ENCODE results near the gene RHBDD1.
A peak's percentile ranks its signal among the peaks of the same experiment; 100 is the strongest.

Gene RHBDD1

GRCh38 chr2:227013330-227013729 is 177.5 kb downstream of the RHBDD1 start:
- TF ChIP-seq Cebpa-rat (IDR thresholded peaks at IDR 0.05), result no peak
- peaks cover 0 to 18% (median 13%) of the 10 kb centered on the region in 10 experiments; a peak in 14 of 20 replicates for H3K4me1 ChIP-seq
- H3K9me3 ChIP-seq (replicated peaks in 1 of 11), result no peaks in the 10 kb centered on the region
- H3K9ac ChIP-seq, result no peak overlapping the region
- H3K27ac ChIP-seq, result no peak overlapping the region
- H3K27me3 ChIP-seq, result no peaks in the 10 kb centered on the region
- H3K4me2 ChIP-seq, result peak overlapping the region in 9 of 11 experiments; percentile 12 to 58 (median 42); a peak in 15 of 22 replicates
- H3K36me3 ChIP-seq, result no peaks in the 10 kb centered on the region
- H3K4me3 ChIP-seq, result no peak overlapping the region
- H4K20me1 ChIP-seq, result no peaks in the 10 kb centered on the region

- H3K27ac ChIP-seq, result no peak overlapping the region
- no peak overlapping the region for H3K9ac ChIP-seq
- no peaks in the 10 kb centered on the region for H3K27me3 ChIP-seq
- H3K9me3 ChIP-seq (replicated peaks in 1 of 11), result no peaks in the 10 kb centered on the region
- H4K20me1 ChIP-seq, result no peaks in the 10 kb centered on the region
- TF ChIP-seq Cebpa-rat (IDR thresholded peaks at IDR 0.05), result no peak
- no peak overlapping the region for H3K4me3 ChIP-seq
- peaks cover 0 to 18% (median 13%) of the 10 kb centered on the region in 10 experiments; a peak in 14 of 20 replicates for H3K4me1 ChIP-seq
- H3K4me2 ChIP-seq, result peak overlapping the region in 9 of 11 experiments; percentile 12 to 58 (median 42); a peak in 13 of 22 replicates
- no peaks in the 10 kb centered on the region for H3K36me3 ChIP-seq
Observed at GRCh38 chr2:227013881-227014280, 178.0 kb downstream of the RHBDD1 start.

DNA sequence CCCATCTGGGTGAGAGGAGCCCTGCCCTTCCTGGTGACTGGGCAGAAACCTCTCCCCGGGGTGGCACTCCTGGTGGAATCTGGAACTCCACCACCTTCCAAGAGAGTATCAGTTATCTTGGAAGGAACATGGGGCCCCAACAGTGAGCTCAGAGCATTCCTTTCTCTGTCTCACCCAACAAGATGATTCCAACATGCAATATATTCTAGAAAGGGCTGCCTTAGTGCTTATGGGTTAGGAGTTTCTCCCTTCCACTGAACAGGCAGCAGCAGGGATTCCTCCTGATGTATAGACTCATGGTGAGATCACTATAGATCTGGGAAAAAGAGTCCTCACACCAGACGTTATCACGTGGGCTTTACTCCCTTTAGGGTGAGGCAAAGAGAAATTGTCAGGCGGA is 181.0 kb downstream of the RHBDD1 start:
- Histone ChIP-seq H4K20me1 (no peaks in the 10 kb centered on the region), H3K27ac (no peak overlapping the region), H3K27me3 (no peaks in the 10 kb centered on the region), H3K4me3 (no peak overlapping the region), H3K9ac (no peak overlapping the region), H3K4me2 (no peak overlapping the region), H3K4me1 (peaks cover 5 to 18% (median 15%) of the 10 kb centered on the region in 10 experiments; a peak in 15 of 20 replicates), H3K36me3 (no peaks in the 10 kb centered on the region), H3K9me3 (replicated peaks in 1 of 11) (no peaks in the 10 kb centered on the region)
- no peak for TF ChIP-seq Cebpa-rat (IDR thresholded peaks at IDR 0.05)

- no peak overlapping the region for H3K27ac ChIP-seq
- no peaks in the 10 kb centered on the region for H3K36me3 ChIP-seq
- no peaks in the 10 kb centered on the region for H3K9me3 ChIP-seq (replicated peaks in 1 of 11)
- H3K27me3 ChIP-seq, result no peaks in the 10 kb centered on the region
- no peak for TF ChIP-seq Cebpa-rat (IDR thresholded peaks at IDR 0.05)
- H4K20me1 ChIP-seq, result no peaks in the 10 kb centered on the region
- no peak overlapping the region for H3K4me3 ChIP-seq
- peak overlapping the region in 2 of 11 experiments; percentile 7; a peak in 1 of 22 replicates for H3K4me2 ChIP-seq
- no peak overlapping the region for H3K9ac ChIP-seq
- H3K4me1 ChIP-seq, result peaks cover 0 to 9% (median 0%) of the 10 kb centered on the region in 10 experiments; a peak in 1 of 20 replicates
Observed at GRCh38 chr2:227020416-227020815, 184.6 kb downstream of the RHBDD1 start.

GRCh38 chr2:227022608-227023007 is 186.8 kb downstream of the RHBDD1 start:
- Histone ChIP-seq H3K27ac (no peak overlapping the region), H3K36me3 (no peaks in the 10 kb centered on the region), H3K4me1 (peaks cover 0 to 9% (median 0%) of the 10 kb centered on the region in 10 experiments; a peak in 1 of 20 replicates), H3K4me2 (no peak overlapping the region), H3K27me3 (no peaks in the 10 kb centered on the region), H3K9me3 (replicated peaks in 1 of 11) (no peaks in the 10 kb centered on the region), H4K20me1 (no peaks in the 10 kb centered on the region), H3K4me3 (no peak overlapping the region), H3K9ac (no peak overlapping the region)
- TF ChIP-seq Cebpa-rat (IDR thresholded peaks at IDR 0.05), result no peak

DNA sequence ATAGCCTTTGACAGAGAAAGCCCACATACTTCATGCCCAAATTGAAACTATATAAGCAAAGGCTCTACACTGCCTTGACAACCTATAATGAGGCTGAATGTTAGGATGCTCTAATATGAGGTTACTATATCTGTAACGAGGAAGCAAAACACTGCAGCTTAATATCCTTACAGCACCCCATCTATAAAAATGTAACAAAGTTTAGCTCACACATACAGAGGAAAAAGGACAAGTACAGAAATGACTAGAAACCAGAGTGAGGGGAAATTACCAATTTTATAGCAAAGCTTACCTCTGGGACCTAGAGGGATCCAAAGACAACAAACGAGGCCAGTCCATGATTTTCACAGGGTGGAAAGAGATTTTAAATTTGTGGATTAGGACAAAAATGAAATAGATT is 189.7 kb downstream of the RHBDD1 start:
- H3K9ac ChIP-seq, result no peak overlapping the region
- no peak overlapping the region for H3K4me2 ChIP-seq
- peaks cover 0 to 33% (median 0%) of the 10 kb centered on the region in 10 experiments; a peak in 7 of 20 replicates for H3K4me1 ChIP-seq
- TF ChIP-seq Cebpa-rat (IDR thresholded peaks at IDR 0.05), result no peak
- H3K4me3 ChIP-seq, result no peak overlapping the region
- H3K27me3 ChIP-seq, result no peaks in the 10 kb centered on the region
- H3K27ac ChIP-seq, result no peak overlapping the region
- H4K20me1 ChIP-seq, result no peaks in the 10 kb centered on the region
- no peaks in the 10 kb centered on the region for H3K36me3 ChIP-seq
- H3K9me3 ChIP-seq (replicated peaks in 1 of 11), result no peaks in the 10 kb centered on the region

DNA sequence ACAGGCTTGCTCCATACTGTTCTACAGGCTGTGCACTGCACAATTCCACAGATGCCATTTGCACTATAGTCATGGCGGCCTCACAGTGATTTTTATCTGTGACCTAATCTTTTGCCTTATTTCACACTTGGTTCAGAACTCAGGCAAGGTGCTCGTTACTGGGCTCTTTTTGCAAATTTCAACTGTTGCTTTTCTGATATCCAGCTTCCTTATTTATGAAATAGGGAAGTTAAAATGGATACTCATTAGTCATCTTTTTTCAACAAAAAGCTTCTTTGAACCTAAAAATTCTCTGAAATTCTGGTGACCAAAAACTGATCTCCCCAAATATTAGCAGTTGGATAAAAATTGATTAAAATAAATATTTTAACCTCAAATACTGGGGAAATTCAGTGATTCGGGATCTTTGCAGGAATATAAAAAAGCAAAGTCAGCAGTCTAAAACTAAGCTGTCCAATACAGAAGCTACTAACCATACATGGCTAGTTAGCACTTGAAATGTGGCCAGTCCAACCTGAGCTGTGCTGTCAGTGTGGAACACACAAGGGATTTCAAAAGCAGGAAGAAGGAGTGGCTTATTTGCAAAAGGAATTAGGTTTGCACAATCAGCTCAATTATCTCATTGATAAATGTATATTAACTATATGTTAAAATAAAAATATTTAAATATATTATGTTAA is 193.7 kb downstream of the RHBDD1 start:
- no peak for TF ChIP-seq Cebpa-rat (IDR thresholded peaks at IDR 0.05)
- H3K9me3 ChIP-seq (replicated peaks in 1 of 11), result no peaks in the 10 kb centered on the region
- no peaks in the 10 kb centered on the region for H3K27me3 ChIP-seq
- no peak overlapping the region for H3K9ac ChIP-seq
- no peaks in the 10 kb centered on the region for H3K36me3 ChIP-seq
- peak overlapping the region in 4 of 11 experiments; percentile 31 to 78 (median 48); a peak in 8 of 22 replicates for H3K4me2 ChIP-seq
- H3K4me1 ChIP-seq, result peaks cover 0 to 30% (median 0%) of the 10 kb centered on the region in 10 experiments; a peak in 7 of 20 replicates
- no peaks in the 10 kb centered on the region for H4K20me1 ChIP-seq
- H3K27ac ChIP-seq, result peak overlapping the region in 1 of 11 experiments; percentile 0; a peak in 1 of 22 replicates
- H3K4me3 ChIP-seq, result no peak overlapping the region

GRCh38 chr2:227030789-227031188 is 194.9 kb downstream of the RHBDD1 start:
- H3K27me3 ChIP-seq, result no peaks in the 10 kb centered on the region
- H3K36me3 ChIP-seq, result no peaks in the 10 kb centered on the region
- H3K9ac ChIP-seq, result no peak overlapping the region
- no peak overlapping the region for H3K27ac ChIP-seq
- peak overlapping the region in 2 of 11 experiments; percentile 49 to 78; a peak in 2 of 22 replicates for H3K4me2 ChIP-seq
- no peaks in the 10 kb centered on the region for H4K20me1 ChIP-seq
- no peak for TF ChIP-seq Cebpa-rat (IDR thresholded peaks at IDR 0.05)
- peaks cover 0 to 30% (median 0%) of the 10 kb centered on the region in 10 experiments; a peak in 7 of 20 replicates for H3K4me1 ChIP-seq
- no peaks in the 10 kb centered on the region for H3K9me3 ChIP-seq (replicated peaks in 1 of 11)
- H3K4me3 ChIP-seq, result no peak overlapping the region

DNA sequence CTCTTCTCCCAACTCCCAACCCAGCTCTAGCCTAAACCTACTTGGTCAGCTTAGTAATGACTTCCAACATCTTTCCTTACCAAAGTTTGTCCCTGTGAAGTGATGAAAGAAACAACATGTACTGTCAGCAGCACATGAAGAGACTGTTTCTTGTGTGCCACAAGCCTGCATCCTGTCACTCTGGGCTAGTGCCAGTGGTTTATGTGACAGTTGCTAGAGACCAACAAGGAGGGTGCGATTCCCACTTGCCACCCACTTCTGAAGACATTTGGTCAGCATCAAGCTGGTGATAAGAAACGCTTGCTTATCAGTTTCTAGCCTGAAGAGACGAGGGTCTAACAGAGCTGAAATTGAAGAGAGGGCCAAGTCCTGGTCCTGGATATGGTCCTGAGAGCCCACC is 195.5 kb downstream of the RHBDD1 start:
- Histone ChIP-seq H3K4me2 (no peak overlapping the region), H3K9ac (no peak overlapping the region), H3K27ac (no peak overlapping the region), H3K36me3 (no peaks in the 10 kb centered on the region), H4K20me1 (no peaks in the 10 kb centered on the region), H3K4me1 (peaks cover 0 to 30% (median 0%) of the 10 kb centered on the region in 10 experiments; a peak in 7 of 20 replicates), H3K9me3 (replicated peaks in 1 of 11) (no peaks in the 10 kb centered on the region), H3K4me3 (no peak overlapping the region), H3K27me3 (no peaks in the 10 kb centered on the region)
- TF ChIP-seq Cebpa-rat (IDR thresholded peaks at IDR 0.05), result no peak

Measured in BLaER1 treated with 17β-estradiol and CSF1 and Interleukin-3, amounts not matched to agents 10 nM and 100 nM (cell line).